Astrocyte (in vitro differentiated cells and primary cell): ENCODE results near the gene MPP7. TPM values are rescaled to one million over a fixed set of nuclear protein-coding genes. Genes with fewer than 3 reads are reported as not detected.
A peak's percentile ranks its signal among the peaks of the same experiment; 100 is the strongest.

Experiments used
- DNase-seq: peaks from one replicate; pipeline ENCODE4 v3.0.0-alpha.2; 2010; ENCODE audit warnings: low read depth
- FAIRE-seq: peaks from 2 replicates; lab custom pipeline; 2011; peaks lifted over from hg19 to GRCh38; lab: Jason Lieb, UNC
- H2AFZ ChIP-seq: 2 replicates; pipeline ENCODE4 v1.6.0; 2012; ENCODE audit warnings: low read depth, low read length, inconsistent platforms
- H3K27ac ChIP-seq: 2 replicates; pipeline ENCODE4 v1.5.1; 2011; ENCODE audit warnings: low read depth, low read length, inconsistent platforms
- H3K27me3 ChIP-seq: 2 replicates; pipeline ENCODE4 v1.6.0; 2011; ENCODE audit warnings: low read length, inconsistent platforms; ENCODE audit not compliant: insufficient read depth
- H3K36me3 ChIP-seq: 2 replicates; pipeline ENCODE4 v1.5.1; 2011; ENCODE audit warnings: low read length, inconsistent platforms; ENCODE audit not compliant: insufficient read depth
- H3K4me1 ChIP-seq: 2 replicates; pipeline ENCODE4 v1.5.1; 2011; ENCODE audit warnings: low read length, inconsistent platforms; ENCODE audit not compliant: insufficient read depth
- H3K4me2 ChIP-seq: 2 replicates; pipeline ENCODE4 v1.6.0; 2012; ENCODE audit warnings: low read length, inconsistent platforms
- H3K4me3 ChIP-seq: 2 replicates; pipeline ENCODE4 v1.5.1; 2011; ENCODE audit warnings: low read depth, mild to moderate bottlenecking, low read length, inconsistent platforms; ENCODE audit not compliant: insufficient read depth
- H3K79me2 ChIP-seq: 2 replicates; pipeline ENCODE4 v1.6.0; 2012; ENCODE audit warnings: mild to moderate bottlenecking, low read length, inconsistent platforms; ENCODE audit not compliant: insufficient read depth
- H3K9ac ChIP-seq: 2 replicates; pipeline ENCODE4 v1.6.0; 2012; ENCODE audit warnings: mild to moderate bottlenecking, low read length, inconsistent platforms
- H3K9me3 ChIP-seq: 2 replicates; pipeline ENCODE4 v1.5.1; 2012; ENCODE audit warnings: low read depth, mild to moderate bottlenecking, low read length, inconsistent platforms; ENCODE audit not compliant: insufficient read depth
- H4K20me1 ChIP-seq: 2 replicates; pipeline ENCODE4 v1.6.0; 2012; ENCODE audit warnings: low read length, inconsistent platforms; ENCODE audit not compliant: insufficient read depth
- H3K27ac Mint-ChIP-seq: one replicate; pipeline ENCODE4 v1.8.0; 2021; ENCODE audit warnings: mild to moderate bottlenecking, mixed read lengths; ENCODE audit not compliant: unreplicated experiment
- H3K27me3 Mint-ChIP-seq: one replicate; pipeline ENCODE4 v1.8.0; 2021; ENCODE audit warnings: low read depth, mixed read lengths; ENCODE audit not compliant: unreplicated experiment
- H3K36me3 Mint-ChIP-seq: one replicate; pipeline ENCODE4 v1.8.0; 2021; ENCODE audit warnings: low read depth, mixed read lengths; ENCODE audit not compliant: unreplicated experiment
- H3K4me1 Mint-ChIP-seq: one replicate; pipeline ENCODE4 v1.8.0; 2021; ENCODE audit warnings: low read depth, mixed read lengths; ENCODE audit not compliant: unreplicated experiment
- H3K4me3 Mint-ChIP-seq: one replicate; pipeline ENCODE4 v1.8.0; 2021; ENCODE audit warnings: mild to moderate bottlenecking, moderate library complexity, mixed read lengths; ENCODE audit not compliant: unreplicated experiment
- H3K9me3 Mint-ChIP-seq: one replicate; pipeline ENCODE4 v1.8.0; 2021; ENCODE audit warnings: mild to moderate bottlenecking, mixed read lengths; ENCODE audit not compliant: unreplicated experiment
- EZH2 ChIP-seq: IDR thresholded peaks from 2 replicates; pipeline ENCODE4 v1.6.1; 2012; ENCODE audit warnings: mild to moderate bottlenecking, low read length, inconsistent platforms; ENCODE audit not compliant: insufficient read depth
- total RNA-seq: library from RNA; stranded (reverse); gene quantifications from 2 replicates; pipeline ENCODE4 v1.2.1, GENCODE V29; 2021
- TF ChIP-seq, protein P1 (sequence below): IDR thresholded peaks from 2 replicates; pipeline ENCODE4 v1.5.1; 2011; ENCODE audit warnings: low read depth, mild to moderate bottlenecking, inconsistent platforms, low read length, moderate library complexity; ENCODE audit not compliant: insufficient read depth

MPP7 gene
- total RNA-seq, 1 donor from 2014 or later: 7.1 TPM

DNA sequence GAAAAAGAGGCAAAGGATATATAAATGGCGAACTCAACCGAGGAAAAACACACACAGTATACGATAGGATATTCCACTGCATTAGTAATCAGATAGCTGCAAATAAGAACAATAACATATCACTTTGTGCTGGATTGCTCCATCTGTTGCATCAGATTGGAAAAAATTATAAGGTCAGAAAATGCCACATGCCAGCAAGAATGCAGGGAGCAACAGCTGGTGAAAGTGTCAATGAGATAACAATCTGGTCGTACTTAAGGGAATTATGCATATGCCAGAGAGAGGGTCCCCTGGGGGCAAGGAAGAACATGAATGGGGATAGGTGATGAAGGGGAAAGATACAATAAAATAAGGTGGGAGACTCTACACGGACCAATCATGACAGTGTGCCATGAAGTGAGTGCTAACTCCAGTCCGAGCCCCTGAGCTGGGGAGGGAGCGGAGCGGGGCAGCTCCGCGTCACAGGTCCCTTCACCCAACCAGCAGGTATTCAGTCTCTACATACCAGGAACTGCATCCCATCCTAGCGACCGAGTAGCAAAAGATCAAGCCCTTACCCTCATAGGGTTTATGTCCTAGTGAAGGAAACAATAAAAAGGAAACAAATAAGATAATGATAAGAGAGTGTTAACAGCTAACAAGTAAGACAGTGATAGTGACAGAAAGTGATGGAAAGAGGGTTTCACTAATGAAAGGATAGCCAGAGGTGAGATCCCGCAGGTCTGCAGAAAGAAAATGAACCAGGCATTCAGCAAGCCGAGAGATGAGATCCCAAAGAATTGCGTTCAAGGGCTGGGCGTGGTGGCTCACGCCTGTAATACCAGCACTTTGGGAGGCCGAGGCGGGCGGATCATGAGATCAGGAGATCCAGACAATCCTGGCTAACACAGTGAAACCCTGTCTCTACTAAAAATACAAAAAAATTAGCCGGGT lies 9.4 kb downstream of the MPP7 start:
- TF ChIP-seq EZH2: no peak
- TF ChIP-seq, protein P1, sequence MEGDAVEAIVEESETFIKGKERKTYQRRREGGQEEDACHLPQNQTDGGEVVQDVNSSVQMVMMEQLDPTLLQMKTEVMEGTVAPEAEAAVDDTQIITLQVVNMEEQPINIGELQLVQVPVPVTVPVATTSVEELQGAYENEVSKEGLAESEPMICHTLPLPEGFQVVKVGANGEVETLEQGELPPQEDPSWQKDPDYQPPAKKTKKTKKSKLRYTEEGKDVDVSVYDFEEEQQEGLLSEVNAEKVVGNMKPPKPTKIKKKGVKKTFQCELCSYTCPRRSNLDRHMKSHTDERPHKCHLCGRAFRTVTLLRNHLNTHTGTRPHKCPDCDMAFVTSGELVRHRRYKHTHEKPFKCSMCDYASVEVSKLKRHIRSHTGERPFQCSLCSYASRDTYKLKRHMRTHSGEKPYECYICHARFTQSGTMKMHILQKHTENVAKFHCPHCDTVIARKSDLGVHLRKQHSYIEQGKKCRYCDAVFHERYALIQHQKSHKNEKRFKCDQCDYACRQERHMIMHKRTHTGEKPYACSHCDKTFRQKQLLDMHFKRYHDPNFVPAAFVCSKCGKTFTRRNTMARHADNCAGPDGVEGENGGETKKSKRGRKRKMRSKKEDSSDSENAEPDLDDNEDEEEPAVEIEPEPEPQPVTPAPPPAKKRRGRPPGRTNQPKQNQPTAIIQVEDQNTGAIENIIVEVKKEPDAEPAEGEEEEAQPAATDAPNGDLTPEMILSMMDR: no peak
- peak overlapping the region; percentile 94 for H3K27ac Mint-ChIP-seq
- FAIRE-seq: no peak

DNA sequence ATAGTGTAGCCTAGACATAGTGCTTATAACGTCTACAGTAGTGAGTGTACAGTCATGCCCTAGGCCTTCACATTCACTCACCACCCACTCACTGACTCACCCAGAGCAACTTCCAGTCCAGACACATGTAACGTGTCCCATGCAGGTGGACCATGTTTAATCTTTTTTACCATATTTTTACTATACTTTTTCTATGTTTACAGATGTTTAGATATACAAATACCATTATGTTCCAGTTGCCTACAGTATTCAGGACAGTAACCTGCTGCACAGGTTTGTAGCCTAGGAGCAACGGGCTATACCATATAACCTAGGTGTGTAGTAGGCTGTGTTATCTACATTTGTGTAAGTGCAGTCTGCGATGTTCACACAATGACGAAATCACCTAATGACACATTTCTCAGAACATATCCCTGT lies 11.0 kb downstream of the MPP7 start:
- H3K36me3 ChIP-seq: no peaks in the 10 kb centered on the region
- Mint-ChIP-seq H3K27ac (peak overlapping the region; percentile 94), H3K4me1 (peaks cover 31% of the 10 kb centered on the region), H3K4me3 (no peak overlapping the region), H3K9me3 (no peaks in the 10 kb centered on the region), H3K36me3 (no peaks in the 10 kb centered on the region), H3K27me3 (no peaks in the 10 kb centered on the region)
- H3K79me2 ChIP-seq: no peaks in the 10 kb centered on the region
- FAIRE-seq (peak; percentile 84), DNase-seq (peak; percentile 95)
- peak overlapping the region; percentile 89 for H3K27ac ChIP-seq
- peak overlapping the region; percentile 17 for H3K4me3 ChIP-seq
- peak overlapping the region; percentile 60 for H3K4me2 ChIP-seq
- peaks cover 10% of the 10 kb centered on the region for H3K4me1 ChIP-seq
- H3K9ac ChIP-seq: peak overlapping the region; percentile 60
- H2AFZ ChIP-seq: no peak overlapping the region
- no peaks in the 10 kb centered on the region for H3K27me3 ChIP-seq
- no peak for TF ChIP-seq EZH2
- TF ChIP-seq, protein P1: no peak
- H3K9me3 ChIP-seq: no peaks in the 10 kb centered on the region
- H4K20me1 ChIP-seq: no peaks in the 10 kb centered on the region

More for the DNA sequence above, 9.4 kb downstream of the MPP7 start:
- Histone ChIP-seq H3K27me3 (no peaks in the 10 kb centered on the region), H4K20me1 (no peaks in the 10 kb centered on the region), H3K4me1 (peaks cover 10% of the 10 kb centered on the region), H3K4me3 (no peak overlapping the region), H3K36me3 (no peaks in the 10 kb centered on the region), H2AFZ (no peak overlapping the region), H3K9ac (no peak overlapping the region), H3K9me3 (no peaks in the 10 kb centered on the region), H3K27ac (no peak overlapping the region), H3K79me2 (no peaks in the 10 kb centered on the region), H3K4me2 (no peak overlapping the region)
- Mint-ChIP-seq H3K9me3 (no peaks in the 10 kb centered on the region), H3K36me3 (no peaks in the 10 kb centered on the region), H3K27me3 (no peaks in the 10 kb centered on the region), H3K4me3 (peak overlapping the region; percentile 46), H3K4me1 (peaks cover 30% of the 10 kb centered on the region)
- DNase-seq: peak; percentile 12

DNA sequence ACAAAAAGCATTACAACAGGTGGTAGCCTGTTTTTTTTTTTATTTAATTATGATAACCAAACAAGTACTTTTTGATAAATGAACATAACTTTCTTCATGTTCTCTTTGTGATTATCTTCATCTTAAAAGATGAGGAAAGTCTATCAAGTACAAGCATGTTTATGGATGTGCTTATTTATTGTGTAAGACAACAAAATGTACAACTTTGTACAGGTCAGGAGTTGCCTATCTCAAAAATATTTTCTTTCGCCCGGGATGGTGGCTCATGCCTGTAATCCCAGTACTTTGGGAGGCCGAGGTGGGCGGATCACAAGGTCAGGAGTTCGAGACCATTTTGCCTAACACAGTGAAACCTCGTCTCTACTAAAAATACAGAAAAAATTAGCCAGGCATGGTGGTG lies 17.0 kb downstream of the MPP7 start:
- no peak overlapping the region for H3K4me2 ChIP-seq
- H2AFZ ChIP-seq: no peak overlapping the region
- FAIRE-seq (no peak), DNase-seq (no peak)
- H3K36me3 Mint-ChIP-seq: no peaks in the 10 kb centered on the region
- no peaks in the 10 kb centered on the region for H3K27me3 Mint-ChIP-seq
- H3K4me1 ChIP-seq: peaks cover 9% of the 10 kb centered on the region
- no peaks in the 10 kb centered on the region for H3K27me3 ChIP-seq
- H3K9ac ChIP-seq: no peak overlapping the region
- no peak overlapping the region for H3K27ac ChIP-seq
- no peak overlapping the region for H3K4me3 ChIP-seq
- H3K9me3 ChIP-seq: no peaks in the 10 kb centered on the region
- H3K4me3 Mint-ChIP-seq: no peak overlapping the region
- no peak for TF ChIP-seq EZH2
- TF ChIP-seq, protein P1: no peak
- H3K27ac Mint-ChIP-seq: no peak overlapping the region
- no peaks in the 10 kb centered on the region for H3K36me3 ChIP-seq
- H4K20me1 ChIP-seq: no peaks in the 10 kb centered on the region
- peaks cover 26% of the 10 kb centered on the region for H3K4me1 Mint-ChIP-seq
- no peaks in the 10 kb centered on the region for H3K9me3 Mint-ChIP-seq
- H3K79me2 ChIP-seq: no peaks in the 10 kb centered on the region
